Motor neuron (in vitro differentiated cells): ENCODE data around the gene MYOCD. TPM values are rescaled to one million over a fixed set of nuclear protein-coding genes. Genes with fewer than 3 reads are reported as not detected.

Experiments used
- ATAC-seq, 8 experiments: fragments of 200-7000 bp; cut with Tn5 transposase; replicated peaks in 6 of 8; 2 replicates each; pipeline ENCODE4 v1.8.0; 2021; ENCODE audit warnings: mild to moderate bottlenecking in 8 of 8, moderate library complexity in 8 of 8
- H3K27ac ChIP-seq, 2 donors: fragments of 250-450 bp; sonication (Bioruptor Pico); 2 replicates each; pipeline ENCODE4 v1.9.0; 2021; ENCODE audit warnings: antibody characterized with exemption in 2 of 2, mild to moderate bottlenecking in 2 of 2, moderate library complexity in 1 of 2
- H3K4me1 ChIP-seq, 2 donors: fragments of 250-450 bp; sonication (Bioruptor Pico); replicated peaks in 1 of 2; 2 replicates each; pipeline ENCODE4 v1.6.1; 2021; ENCODE audit warnings: antibody characterized with exemption in 2 of 2, mild to moderate bottlenecking in 2 of 2, moderate library complexity in 1 of 2
- H3K4me3 ChIP-seq, 5 donors: fragments of 250-450 bp; sonication (Bioruptor Pico); 2 replicates each; pipeline ENCODE4 v1.9.0; 2021; ENCODE audit warnings: antibody characterized with exemption in 5 of 5, mild to moderate bottlenecking in 5 of 5, moderate library complexity in 4 of 5
- WGBS, 10 experiments: fragments of 450-650 bp; shearing (Covaris generic); methylation state at CpG; one replicate each; pipeline ENCODE4 v1.0.0; 2022; 5-methylcytosine and 5-hydroxymethylcytosine counted together
- in situ Hi-C, 9 experiments: fragments of 400-800 bp; cut with MboI; loops; one replicate each; pipeline ENCODE4 v1.15.0; 2021; ENCODE audit warnings: low sequenced_read_pairs in 9 of 9, low pct_unique_long_range_greater_than_20kb in 2 of 9; ENCODE audit not compliant: unreplicated experiment in 9 of 9
- total RNA-seq, 8 experiments: library from RNA; unstranded; fragments of 300-600 nt; gene quantifications; 2 replicates each; pipeline versions ENCODE4 v1.2.3 to v1.2.4, GENCODE V29; 2022

Gene MYOCD
- total RNA-seq, 8 experiments from 2014 or later = 0.04 to 0.47 (median 0.18) TPM; not detected in 1

GRCh38 chr17:12688382-12688781, 22.7 kb downstream of the MYOCD start:
- no peak overlapping the region for H3K27ac ChIP-seq

GRCh38 chr17:12691173-12691572, 25.5 kb downstream of the MYOCD start:
- no peak overlapping the region for H3K4me3 ChIP-seq
- H3K27ac ChIP-seq = no peak overlapping the region
- peaks cover 5 to 11% of the 10 kb centered on the region in 2 donors for H3K4me1 ChIP-seq
- in situ Hi-C loops = no loop called here
- 0 to 90% (median 51%) methylated on average over 1 to 6 of the region's 6 CpGs; no CpG with 5 or more reads in 1 of the 10 experiments for WGBS, 10 experiments
- peak in 1 of 8 experiments; percentile 38 for ATAC-seq

More at GRCh38 chr17:12688382-12688781, 22.7 kb downstream of the MYOCD start:
- ATAC-seq = no peak
- peaks cover 5 to 11% of the 10 kb centered on the region in 2 donors for H3K4me1 ChIP-seq
- no peak overlapping the region for H3K4me3 ChIP-seq
- in situ Hi-C loops = no loop called here
- WGBS, 10 experiments = 11 to 92% (median 79%) methylated on average over 1 to 3 of the region's 3 CpGs; no CpG with 5 or more reads in 1 of the 10 experiments

GRCh38 chr17:12693640-12694039, 27.9 kb downstream of the MYOCD start:
- no peak overlapping the region for H3K27ac ChIP-seq
- 0 to 100% (median 45%) methylated on average over 1 of the region's 1 CpG; no CpG with 5 or more reads in 2 of the 10 experiments for WGBS, 10 experiments
- no peak overlapping the region for H3K4me3 ChIP-seq
- no peak for ATAC-seq
- no peaks in the 10 kb centered on the region for H3K4me1 ChIP-seq
- in situ Hi-C loops = no loop called here

GRCh38 chr17:12706070-12706469, 40.4 kb downstream of the MYOCD start:
- no peak overlapping the region for H3K27ac ChIP-seq
- in situ Hi-C loops = no loop called here
- no peaks in the 10 kb centered on the region for H3K4me1 ChIP-seq
- 30 to 100% (median 57%) methylated on average over 1 to 4 of the region's 4 CpGs; no CpG with 5 or more reads in 3 of the 10 experiments for WGBS, 10 experiments
- no peak overlapping the region for H3K4me3 ChIP-seq
- ATAC-seq = peak in 2 of 8 experiments; percentile 42 to 78

GRCh38 chr17:12709063-12709462, 43.4 kb downstream of the MYOCD start:
- Histone ChIP-seq H3K27ac (no peak overlapping the region), H3K4me1 (no peaks in the 10 kb centered on the region), H3K4me3 (no peak overlapping the region)
- ATAC-seq = no peak
- in situ Hi-C loops = no loop called here

- in situ Hi-C loops = no loop called here
- Histone ChIP-seq H3K4me3 (no peak overlapping the region), H3K4me1 (no peaks in the 10 kb centered on the region), H3K27ac (no peak overlapping the region)
- ATAC-seq = no peak
- 3 to 85% (median 68%) methylated on average over 2 to 4 of the region's 4 CpGs; no CpG with 5 or more reads in 4 of the 10 experiments for WGBS, 10 experiments
Observed at GRCh38 chr17:12712415-12712814, 46.7 kb downstream of the MYOCD start.

- Histone ChIP-seq H3K4me1 (no peaks in the 10 kb centered on the region), H3K4me3 (no peak overlapping the region), H3K27ac (no peak overlapping the region)
- in situ Hi-C loops = no loop called here
- no peak for ATAC-seq
- 0 to 100% (median 74%) methylated on average over 1 to 3 of the region's 3 CpGs; no CpG with 5 or more reads in 1 of the 10 experiments for WGBS, 10 experiments
Observed at GRCh38 chr17:12712941-12713340, 47.3 kb downstream of the MYOCD start.

- Histone ChIP-seq H3K4me1 (no peaks in the 10 kb centered on the region), H3K27ac (no peak overlapping the region), H3K4me3 (no peak overlapping the region)
- WGBS, 10 experiments = 48 to 97% (median 89%) methylated on average over 3 to 10 of the region's 11 CpGs
- ATAC-seq = no peak
- in situ Hi-C loops = no loop called here
Observed at GRCh38 chr17:12719948-12720347, 54.3 kb downstream of the MYOCD start.

GRCh38 chr17:12721581-12721980, 55.9 kb downstream of the MYOCD start:
- H3K4me3 ChIP-seq = no peak overlapping the region
- peak in 1 of 8 experiments; percentile 10 for ATAC-seq
- in situ Hi-C loops = no loop called here
- WGBS, 10 experiments = 57 to 88% (median 82%) methylated on average over 1 of the region's 1 CpG; no CpG with 5 or more reads in 4 of the 10 experiments
- H3K27ac ChIP-seq = no peak overlapping the region
- H3K4me1 ChIP-seq = no peaks in the 10 kb centered on the region

- ATAC-seq = no peak
- Histone ChIP-seq H3K27ac (no peak overlapping the region), H3K4me1 (no peaks in the 10 kb centered on the region), H3K4me3 (no peak overlapping the region)
- 58 to 100% (median 92%) methylated on average over 1 to 5 of the region's 5 CpGs; no CpG with 5 or more reads in 1 of the 10 experiments for WGBS, 10 experiments
- in situ Hi-C loops = no loop called here
Observed at GRCh38 chr17:12722282-12722681, 56.6 kb downstream of the MYOCD start.

- WGBS, 10 experiments = 80 to 100% (median 94%) methylated on average over 1 to 2 of the region's 2 CpGs; no CpG with 5 or more reads in 5 of the 10 experiments
- Histone ChIP-seq H3K27ac (no peak overlapping the region), H3K4me3 (no peak overlapping the region), H3K4me1 (peaks cover 3 to 9% of the 10 kb centered on the region in 2 donors)
- no peak for ATAC-seq
- in situ Hi-C loops = no loop called here
Observed at GRCh38 chr17:12726131-12726530, 60.4 kb downstream of the MYOCD start.

GRCh38 chr17:12727076-12727760, 61.5 kb downstream of the MYOCD start:
- ATAC-seq = peak in 1 of 8 experiments; percentile 33
- 20 to 89% (median 67%) methylated on average over 1 to 6 of the region's 6 CpGs; no CpG with 5 or more reads in 1 of the 10 experiments for WGBS, 10 experiments
- in situ Hi-C loops = no loop called here
- Histone ChIP-seq H3K27ac (no peak overlapping the region), H3K4me1 (peaks cover 4 to 11% of the 10 kb centered on the region in 2 donors), H3K4me3 (no peak overlapping the region)

GRCh38 chr17:12727881-12728280, 62.2 kb downstream of the MYOCD start:
- no peak overlapping the region for H3K27ac ChIP-seq
- peaks cover 4 to 14% of the 10 kb centered on the region in 2 donors for H3K4me1 ChIP-seq
- in situ Hi-C loops = no loop called here
- 50 to 96% (median 77%) methylated on average over 1 to 7 of the region's 7 CpGs; no CpG with 5 or more reads in 2 of the 10 experiments for WGBS, 10 experiments
- H3K4me3 ChIP-seq = no peak overlapping the region
- no peak for ATAC-seq

- no peak overlapping the region for H3K4me3 ChIP-seq
- in situ Hi-C loops = no loop called here
- no peak overlapping the region for H3K27ac ChIP-seq
- H3K4me1 ChIP-seq = peaks cover 4 to 14% of the 10 kb centered on the region in 2 donors
- WGBS, 10 experiments = 22 to 88% (median 60%) methylated on average over 1 to 5 of the region's 5 CpGs; no CpG with 5 or more reads in 1 of the 10 experiments
- ATAC-seq = no peak
Observed at GRCh38 chr17:12729086-12729485, 63.4 kb downstream of the MYOCD start.
